Measurements from ENCODE around the gene TFDP2. TPM values are rescaled to one million over a fixed set of nuclear protein-coding genes. Genes with fewer than 3 reads are reported as not detected.

The TFDP2 gene
- total and polyA plus RNA-seq, 12 donors = 11.0 to 77.8 (median 54.3) TPM

DNA sequence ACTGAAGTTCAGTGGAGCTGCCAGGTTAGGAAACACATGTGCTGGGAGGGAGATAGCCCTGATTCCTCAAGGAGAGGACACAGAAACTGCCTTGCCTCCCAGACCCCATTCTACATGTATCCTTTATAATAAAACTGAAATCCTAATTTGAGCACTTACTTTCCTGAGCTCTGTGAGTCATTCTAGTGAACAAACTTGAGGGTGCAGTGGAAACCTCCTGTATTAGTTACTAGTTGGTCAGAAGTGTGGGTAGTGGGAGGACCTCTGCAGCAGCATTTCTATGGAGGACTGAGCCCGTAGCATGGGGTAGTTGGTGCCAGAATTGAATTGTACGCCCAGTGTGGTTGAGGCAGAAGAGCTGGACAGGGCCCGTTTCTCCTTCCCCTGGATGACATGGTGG lies 249.0 kb downstream of the TFDP2 start:
- TF ChIP-seq, protein P1, sequence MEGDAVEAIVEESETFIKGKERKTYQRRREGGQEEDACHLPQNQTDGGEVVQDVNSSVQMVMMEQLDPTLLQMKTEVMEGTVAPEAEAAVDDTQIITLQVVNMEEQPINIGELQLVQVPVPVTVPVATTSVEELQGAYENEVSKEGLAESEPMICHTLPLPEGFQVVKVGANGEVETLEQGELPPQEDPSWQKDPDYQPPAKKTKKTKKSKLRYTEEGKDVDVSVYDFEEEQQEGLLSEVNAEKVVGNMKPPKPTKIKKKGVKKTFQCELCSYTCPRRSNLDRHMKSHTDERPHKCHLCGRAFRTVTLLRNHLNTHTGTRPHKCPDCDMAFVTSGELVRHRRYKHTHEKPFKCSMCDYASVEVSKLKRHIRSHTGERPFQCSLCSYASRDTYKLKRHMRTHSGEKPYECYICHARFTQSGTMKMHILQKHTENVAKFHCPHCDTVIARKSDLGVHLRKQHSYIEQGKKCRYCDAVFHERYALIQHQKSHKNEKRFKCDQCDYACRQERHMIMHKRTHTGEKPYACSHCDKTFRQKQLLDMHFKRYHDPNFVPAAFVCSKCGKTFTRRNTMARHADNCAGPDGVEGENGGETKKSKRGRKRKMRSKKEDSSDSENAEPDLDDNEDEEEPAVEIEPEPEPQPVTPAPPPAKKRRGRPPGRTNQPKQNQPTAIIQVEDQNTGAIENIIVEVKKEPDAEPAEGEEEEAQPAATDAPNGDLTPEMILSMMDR (IDR thresholded peaks at IDR 0.05) = no peak
- no peak for DNase-seq

DNA sequence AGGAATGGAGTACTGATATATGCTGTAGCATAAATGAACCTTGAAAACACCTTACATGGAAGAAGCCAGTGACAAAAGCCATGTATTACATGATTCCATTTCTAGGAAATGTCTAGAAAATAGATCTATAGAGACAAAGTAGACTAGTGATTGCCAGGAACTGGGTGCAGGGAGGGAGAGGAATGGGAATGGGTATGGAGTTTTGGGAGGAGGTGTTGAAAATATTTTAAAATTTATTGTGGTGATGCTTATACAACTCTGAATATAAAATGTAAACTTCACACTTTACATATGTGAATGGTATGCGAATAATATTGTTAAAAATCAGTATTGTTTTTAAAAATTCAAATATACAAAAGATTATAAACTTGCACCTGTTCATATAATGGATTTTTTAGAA lies 250.4 kb downstream of the TFDP2 start:
- H3K9me3 ChIP-seq = peaks cover 0 to 11% (median 0%) of the 10 kb centered on the region in 11 donors
- H3K27me3 ChIP-seq = no peaks in the 10 kb centered on the region
- H3K36me3 ChIP-seq = peaks cover 0 to 21% (median 0%) of the 10 kb centered on the region in 9 donors
- no peak overlapping the region for H3K4me3 ChIP-seq
- H3K27ac ChIP-seq = no peak overlapping the region
- TF ChIP-seq, protein P1 (IDR thresholded peaks at IDR 0.05) = no peak
- ATAC-seq (no peak), DNase-seq (no peak)
- intact Hi-C loops (cut with DNase I) = no loop called here
- peaks cover 0 to 12% (median 0%) of the 10 kb centered on the region in 9 donors for H3K4me1 ChIP-seq
- WGBS, 2 donors = 97 to 98% methylated on average over 1 of the region's 1 CpG

More for the DNA sequence above, 249.0 kb downstream of the TFDP2 start:
- no peak overlapping the region for H3K27ac ChIP-seq
- peaks cover 0 to 3% (median 0%) of the 10 kb centered on the region in 9 donors for H3K4me1 ChIP-seq
- H3K27me3 ChIP-seq = no peaks in the 10 kb centered on the region
- no peak overlapping the region for H3K4me3 ChIP-seq
- H3K9me3 ChIP-seq = peaks cover 0 to 11% (median 0%) of the 10 kb centered on the region in 11 donors
- ATAC-seq = no peak
- H3K36me3 ChIP-seq = peaks cover 0 to 28% (median 0%) of the 10 kb centered on the region in 9 donors
- intact Hi-C loops (cut with DNase I) = no loop called here
- 97 to 99% methylated on average over 3 of the region's 3 CpGs for WGBS, 2 donors

DNA sequence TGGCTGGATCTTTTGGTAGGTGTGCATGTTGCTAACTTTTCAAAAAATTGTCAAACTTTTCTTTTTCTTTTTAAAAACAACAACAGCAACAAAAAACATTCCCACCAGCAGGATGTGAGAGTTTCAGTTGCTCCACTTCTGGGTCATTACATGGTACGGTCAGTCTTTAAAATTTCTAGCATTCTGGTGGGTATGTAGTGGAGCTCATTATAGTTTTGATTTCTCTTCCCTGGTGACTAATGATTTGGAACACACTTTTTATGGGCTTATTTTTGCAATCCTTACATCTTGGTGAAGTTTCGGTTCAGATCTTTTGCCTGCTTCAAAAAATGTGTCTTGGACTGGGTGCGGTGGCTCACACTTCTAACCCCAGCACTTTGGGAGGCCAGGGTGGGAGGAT lies 253.6 kb downstream of the TFDP2 start:
- ATAC-seq (no peak), DNase-seq (no peak)
- Histone ChIP-seq H3K27me3 (no peaks in the 10 kb centered on the region), H3K9me3 (peaks cover 0 to 11% (median 0%) of the 10 kb centered on the region in 11 donors), H3K27ac (no peak overlapping the region), H3K4me3 (no peak overlapping the region), H3K4me1 (peaks cover 0 to 9% (median 0%) of the 10 kb centered on the region in 9 donors), H3K36me3 (peaks cover 0 to 17% (median 0%) of the 10 kb centered on the region in 9 donors)
- 99 to 100% methylated on average over 3 of the region's 3 CpGs for WGBS, 2 donors
- intact Hi-C loops (cut with DNase I) = no loop called here
- TF ChIP-seq, protein P1 (IDR thresholded peaks at IDR 0.05) = no peak

DNA sequence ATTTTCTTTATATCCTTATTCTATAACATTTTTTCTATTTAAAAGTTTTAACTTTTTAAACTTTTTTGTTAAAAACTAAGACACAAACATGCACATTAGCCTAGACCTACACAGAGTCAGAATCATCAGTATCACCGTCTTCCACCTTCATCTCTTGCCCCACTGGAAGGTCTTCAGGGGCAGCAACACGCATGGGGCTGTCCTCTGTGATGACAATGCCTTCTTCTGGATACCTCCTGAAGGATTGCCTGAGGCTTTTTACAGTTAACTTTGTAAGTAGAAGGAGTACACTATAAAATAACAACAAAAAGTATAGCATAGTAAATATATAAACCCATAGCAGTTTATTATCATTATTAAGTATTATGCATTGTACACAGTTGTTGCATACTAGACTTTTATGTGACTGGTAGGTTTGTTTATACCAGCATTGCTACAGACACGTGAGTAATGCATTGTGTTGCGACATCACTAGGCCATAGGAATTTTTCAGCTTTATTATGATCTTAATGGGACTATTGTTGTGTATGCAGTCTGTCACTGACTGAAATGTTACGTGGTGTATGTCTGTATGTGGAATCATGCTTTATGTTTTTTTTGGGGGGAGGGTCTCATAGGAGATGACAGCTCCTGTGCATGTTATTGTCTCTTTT lies 254.7 kb downstream of the TFDP2 start:
- peaks cover 0 to 2% (median 0%) of the 10 kb centered on the region in 11 donors for H3K9me3 ChIP-seq
- no peak overlapping the region for H3K27ac ChIP-seq
- peaks cover 0 to 9% (median 0%) of the 10 kb centered on the region in 9 donors for H3K4me1 ChIP-seq
- H3K27me3 ChIP-seq = no peaks in the 10 kb centered on the region
- H3K36me3 ChIP-seq = peaks cover 0 to 17% (median 0%) of the 10 kb centered on the region in 9 donors
- no peak for DNase-seq
- intact Hi-C loops (cut with DNase I) = no loop called here
- no peak overlapping the region for H3K4me3 ChIP-seq
- ATAC-seq = peak in 2 of 8 donors; percentile 26 to 55
- TF ChIP-seq, protein P1 (IDR thresholded peaks at IDR 0.05) = no peak
- 87 to 91% methylated on average over 5 of the region's 5 CpGs for WGBS, 2 donors

Other genes with a start within 250 kb of the TFDP2 start
- 10 to 100 TPM in 6 of 10 donors, 1 to 10 TPM in 4; 6.4 to 12.7 (median 10.3) TPM for gene GK5, start 76.0 kb upstream of the TFDP2 start, total RNA-seq
- 10 to 100 TPM in 1 of 2 donors, 1 to 10 TPM in 1; 2.6 to 11.5 TPM for gene GK5, start 76.0 kb upstream of the TFDP2 start, polyA plus RNA-seq